H9 (cell line): ENCODE measurements around the gene CHST13. TPM values are rescaled to one million over a fixed set of nuclear protein-coding genes. Genes with fewer than 3 reads are reported as not detected.

Experiments
- DNase-seq: peaks from one replicate; pipeline ENCODE4 v3.0.0-alpha.2; 2017
- H2AFZ ChIP-seq: one replicate; pipeline ENCODE4 v1.6.1; 2013; ENCODE audit warnings: mild to moderate bottlenecking, low read length, control low read depth, moderate library complexity
- H2AK5ac ChIP-seq: 2 replicates; pipeline ENCODE4 v1.6.1; 2013; ENCODE audit warnings: low read length, control low read depth, mixed read lengths; ENCODE audit not compliant: insufficient read length
- H2BK120ac ChIP-seq: one replicate; pipeline ENCODE4 v1.6.1; 2013; ENCODE audit warnings: low read depth, mild to moderate bottlenecking, low read length, control low read depth, inconsistent platforms; ENCODE audit not compliant: poor library complexity, severe bottlenecking
- H2BK12ac ChIP-seq: 2 replicates; pipeline ENCODE4 v1.6.1; 2013; ENCODE audit warnings: low read length, control low read depth, mixed read lengths, low read depth; ENCODE audit not compliant: insufficient read length
- H2BK15ac ChIP-seq: 2 replicates; pipeline ENCODE4 v1.6.1; 2013; ENCODE audit warnings: low read depth, low read length, control low read depth
- H2BK20ac ChIP-seq: one replicate; pipeline ENCODE4 v1.6.1; 2013; ENCODE audit warnings: low read depth, mild to moderate bottlenecking, low read length, control low read depth, inconsistent platforms; ENCODE audit not compliant: poor library complexity, severe bottlenecking
- H2BK5ac ChIP-seq: 2 replicates; pipeline ENCODE4 v1.6.1; 2013; ENCODE audit warnings: low read length, control low read depth, mixed read lengths; ENCODE audit not compliant: insufficient read length
- H3K14ac ChIP-seq: 2 replicates; pipeline ENCODE4 v1.6.1; 2013; ENCODE audit warnings: low read length, control low read depth; ENCODE audit not compliant: insufficient read depth
- H3K18ac ChIP-seq: 2 replicates; pipeline ENCODE4 v1.6.1; 2013; ENCODE audit warnings: low read depth, mild to moderate bottlenecking, mixed read lengths, low read length, control low read depth; ENCODE audit not compliant: insufficient read length
- H3K23ac ChIP-seq: 2 replicates; pipeline ENCODE4 v1.6.1; 2013; ENCODE audit warnings: low read length, control low read depth, mixed read lengths, low read depth; ENCODE audit not compliant: insufficient read length
- H3K23me2 ChIP-seq: 2 replicates; pipeline ENCODE4 v1.6.1; 2013; ENCODE audit warnings: low read depth, mild to moderate bottlenecking, mixed read lengths, low read length, control low read depth; ENCODE audit not compliant: insufficient read length, poor library complexity, severe bottlenecking
- H3K27ac ChIP-seq: 2 replicates; pipeline ENCODE4 v1.5.1; 2013; ENCODE audit warnings: low read length, control low read depth, mixed read lengths, low read depth; ENCODE audit not compliant: insufficient read length
- H3K27me3 ChIP-seq: 2 replicates; pipeline ENCODE4 v1.6.1; 2013; ENCODE audit warnings: low read length, control low read depth, inconsistent platforms; ENCODE audit not compliant: insufficient read depth
- H3K4ac ChIP-seq: 2 replicates; pipeline ENCODE4 v1.6.1; 2013; ENCODE audit warnings: low read depth, mild to moderate bottlenecking, control low read depth, inconsistent platforms, low read length, moderate library complexity
- H3K4me1 ChIP-seq: 2 replicates; pipeline ENCODE4 v1.6.1; 2013; ENCODE audit warnings: low read length, control low read depth, inconsistent platforms; ENCODE audit not compliant: insufficient read depth
- H3K4me2 ChIP-seq: 2 replicates; pipeline ENCODE4 v1.6.1; 2013; ENCODE audit warnings: low read length, control low read depth, mixed read lengths; ENCODE audit not compliant: insufficient read length, insufficient read depth
- H3K56ac ChIP-seq: 2 replicates; pipeline ENCODE4 v1.6.1; 2013; ENCODE audit warnings: low read depth, mild to moderate bottlenecking, mixed read lengths, low read length, control low read depth; ENCODE audit not compliant: insufficient read length
- H3K79me1 ChIP-seq: 2 replicates; pipeline ENCODE4 v1.6.1; 2013; ENCODE audit warnings: low read depth, mild to moderate bottlenecking, moderate library complexity, low read length, control low read depth, inconsistent platforms; ENCODE audit not compliant: insufficient read depth, poor library complexity, severe bottlenecking
- H3K79me2 ChIP-seq: 2 replicates; pipeline ENCODE4 v1.6.1; 2013; ENCODE audit warnings: low read length, control low read depth, inconsistent platforms; ENCODE audit not compliant: insufficient read depth
- H3K9ac ChIP-seq: 2 replicates; pipeline ENCODE4 v1.6.1; 2013; ENCODE audit warnings: low read length, control low read depth, mixed read lengths; ENCODE audit not compliant: insufficient read length; ENCODE audit errors: extremely low read depth
- H3K9me3 ChIP-seq: one replicate; pipeline ENCODE4 v1.6.1; 2013; ENCODE audit warnings: low read depth, low read length, inconsistent platforms; ENCODE audit not compliant: control insufficient read depth
- H3T11ph ChIP-seq: one replicate; pipeline ENCODE4 v1.6.1; 2013; ENCODE audit warnings: mild to moderate bottlenecking, low read length, control low read depth, inconsistent platforms
- H4K20me1 ChIP-seq: one replicate; pipeline ENCODE4 v1.6.1; 2013; ENCODE audit not compliant: control insufficient read depth, insufficient read length, insufficient read depth
- H4K5ac ChIP-seq: 2 replicates; pipeline ENCODE4 v1.6.1; 2013; ENCODE audit warnings: low read depth, mild to moderate bottlenecking, mixed read lengths, low read length, control low read depth; ENCODE audit not compliant: insufficient read length
- H4K8ac ChIP-seq: replicated peaks from 2 replicates; pipeline ENCODE4 v1.6.1; 2013; ENCODE audit warnings: low read length, control low read depth, mixed read lengths, low read depth; ENCODE audit not compliant: insufficient read length
- H4K91ac ChIP-seq: 2 replicates; pipeline ENCODE4 v1.6.1; 2013; ENCODE audit warnings: low read depth, mild to moderate bottlenecking, moderate library complexity, mixed read lengths, low read length, control low read depth; ENCODE audit not compliant: insufficient read length
- H3K27ac Mint-ChIP-seq, 3 experiments: 2 replicates in 2 of 3; 3 replicates in 1 of 3; pipeline ENCODE4 v1.8.0; 2020 to 2021; ENCODE audit warnings: mixed read lengths in 3 of 3, mild to moderate bottlenecking in 1 of 3, moderate library complexity in 1 of 3
- H3K27me3 Mint-ChIP-seq: 2 replicates; pipeline ENCODE4 v1.8.0; 2021; ENCODE audit warnings: low read depth, mild to moderate bottlenecking, moderate library complexity, mixed read lengths
- H3K36me3 Mint-ChIP-seq, 3 experiments: 2 replicates in 2 of 3; 3 replicates in 1 of 3; pipeline ENCODE4 v1.8.0; 2020 to 2021; ENCODE audit warnings: low read depth in 3 of 3, mixed read lengths in 3 of 3; ENCODE audit not compliant: insufficient read depth in 1 of 3
- H3K4me1 Mint-ChIP-seq, 2 experiments: 2 replicates each; pipeline ENCODE4 v1.8.0; 2020; ENCODE audit warnings: mixed read lengths in 2 of 2
- H3K4me3 Mint-ChIP-seq, 2 experiments: 2 replicates in 1 of 2; 3 replicates in 1 of 2; pipeline ENCODE4 v1.8.0; 2020 to 2021; ENCODE audit warnings: mild to moderate bottlenecking in 2 of 2, mixed read lengths in 2 of 2, moderate library complexity in 1 of 2
- H3K9me3 Mint-ChIP-seq, 2 experiments: 2 replicates in 1 of 2; 3 replicates in 1 of 2; pipeline ENCODE4 v1.8.0; 2020; ENCODE audit warnings: mild to moderate bottlenecking in 2 of 2, mixed read lengths in 2 of 2, moderate library complexity in 1 of 2
- WGBS: extraction: QIAGEN DNeasy Blood & Tissue Kit; methylation state at CpG from one replicate; pipeline ENCODE4 v1.1.7; 2013; ENCODE audit warnings: missing lambda C conversion rate, low lambda C conversion rate, mixed read lengths; ENCODE audit not compliant: insufficient read length; ENCODE audit errors: extremely low coverage; 5-methylcytosine and 5-hydroxymethylcytosine counted together
- total RNA-seq: library from RNA; stranded (reverse); gene quantifications from 2 replicates; pipeline ENCODE4 v1.2.1, GENCODE V29; 2021
- TF ChIP-seq, protein P1 (sequence below): fragments of 200-600 bp; sonication (generic); conservative IDR thresholded peaks from 3 replicates; pipeline ENCODE4 v1.8.0; 2021; ENCODE audit warnings: antibody characterized with exemption, mild to moderate bottlenecking

The CHST13 gene
- total RNA-seq, 1 experiment from 2014 or later, result 0.85 TPM

DNA sequence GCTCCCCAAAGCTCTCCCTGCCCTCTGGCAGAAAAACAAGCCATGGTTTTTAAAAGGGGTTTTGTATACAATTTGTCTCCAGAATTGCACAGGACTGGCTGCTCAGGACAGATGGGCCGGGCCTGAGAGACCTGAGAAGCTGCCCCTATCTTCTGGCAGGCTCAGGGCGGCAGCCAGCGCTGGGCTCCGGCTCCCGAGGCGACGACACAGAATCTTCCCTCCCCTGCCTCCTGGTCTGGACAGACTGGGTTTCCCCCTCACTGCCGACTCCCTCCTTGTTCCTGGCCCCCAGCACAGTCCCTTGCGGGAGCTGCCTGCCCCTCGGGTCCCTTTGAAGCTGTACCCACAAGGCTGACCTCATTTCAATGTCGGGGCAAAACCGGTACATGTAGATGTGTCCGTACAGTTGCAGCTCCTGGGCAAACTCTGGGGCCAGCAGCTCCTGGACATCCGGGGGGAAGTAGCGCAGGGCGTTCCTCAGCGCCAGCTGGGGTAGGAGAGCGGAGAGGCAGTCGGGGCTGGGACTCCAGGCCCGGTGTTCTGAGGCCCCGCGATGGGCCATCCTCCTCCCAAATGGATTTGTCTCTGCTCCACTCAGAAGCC is 13.5 kb upstream of the CHST13 start:
- no peak overlapping the region for H2BK120ac ChIP-seq
- no peak overlapping the region for H3K9ac ChIP-seq
- no peak overlapping the region for H3K14ac ChIP-seq
- H3T11ph ChIP-seq, result no peak overlapping the region
- no peak overlapping the region for H3K23ac ChIP-seq
- no peak overlapping the region for H2AK5ac ChIP-seq
- H2BK15ac ChIP-seq, result no peak overlapping the region
- H3K4ac ChIP-seq, result no peak overlapping the region
- no peak overlapping the region for H3K18ac ChIP-seq
- no peaks in the 10 kb centered on the region for H3K79me2 ChIP-seq
- Mint-ChIP-seq H3K36me3 (no peaks in the 10 kb centered on the region), H3K27me3 (peaks cover 2% of the 10 kb centered on the region; the same call in 1 of the 2 replicates), H3K27ac (no peak overlapping the region; a peak in 1 of 7 replicates), H3K4me3 (no peak overlapping the region), H3K4me1 (no peaks in the 10 kb centered on the region), H3K9me3 (no peaks in the 10 kb centered on the region)
- no peaks in the 10 kb centered on the region for H3K4me1 ChIP-seq
- no peak overlapping the region for H2BK5ac ChIP-seq
- WGBS, result no CpG with 5 or more reads among the region's 22 CpGs
- no peak overlapping the region for H2BK12ac ChIP-seq
- H3K56ac ChIP-seq, result no peak overlapping the region
- no peak overlapping the region for H4K91ac ChIP-seq
- no peak overlapping the region for H2AFZ ChIP-seq
- H3K27ac ChIP-seq, result no peak overlapping the region
- no peaks in the 10 kb centered on the region for H3K9me3 ChIP-seq
- DNase-seq, result no peak
- no peak overlapping the region for H4K8ac ChIP-seq
- H4K20me1 ChIP-seq, result no peaks in the 10 kb centered on the region
- no peak overlapping the region for H2BK20ac ChIP-seq
- TF ChIP-seq, protein P1, sequence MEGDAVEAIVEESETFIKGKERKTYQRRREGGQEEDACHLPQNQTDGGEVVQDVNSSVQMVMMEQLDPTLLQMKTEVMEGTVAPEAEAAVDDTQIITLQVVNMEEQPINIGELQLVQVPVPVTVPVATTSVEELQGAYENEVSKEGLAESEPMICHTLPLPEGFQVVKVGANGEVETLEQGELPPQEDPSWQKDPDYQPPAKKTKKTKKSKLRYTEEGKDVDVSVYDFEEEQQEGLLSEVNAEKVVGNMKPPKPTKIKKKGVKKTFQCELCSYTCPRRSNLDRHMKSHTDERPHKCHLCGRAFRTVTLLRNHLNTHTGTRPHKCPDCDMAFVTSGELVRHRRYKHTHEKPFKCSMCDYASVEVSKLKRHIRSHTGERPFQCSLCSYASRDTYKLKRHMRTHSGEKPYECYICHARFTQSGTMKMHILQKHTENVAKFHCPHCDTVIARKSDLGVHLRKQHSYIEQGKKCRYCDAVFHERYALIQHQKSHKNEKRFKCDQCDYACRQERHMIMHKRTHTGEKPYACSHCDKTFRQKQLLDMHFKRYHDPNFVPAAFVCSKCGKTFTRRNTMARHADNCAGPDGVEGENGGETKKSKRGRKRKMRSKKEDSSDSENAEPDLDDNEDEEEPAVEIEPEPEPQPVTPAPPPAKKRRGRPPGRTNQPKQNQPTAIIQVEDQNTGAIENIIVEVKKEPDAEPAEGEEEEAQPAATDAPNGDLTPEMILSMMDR, result no peak
- no peaks in the 10 kb centered on the region for H3K79me1 ChIP-seq
- no peak overlapping the region for H3K4me2 ChIP-seq
- H4K5ac ChIP-seq, result no peak overlapping the region
- no peaks in the 10 kb centered on the region for H3K27me3 ChIP-seq
- no peaks in the 10 kb centered on the region for H3K23me2 ChIP-seq
